Effector memory CD8-positive, alpha-beta T cell (primary cell): Measurements from ENCODE around the gene NDEL1.

ENCODE experiments used
- ATAC-seq: fragments of 150-1000 bp; cut with Tn5 transposase; replicated peaks from 2 replicates; pipeline ENCODE4 v1.10.0; 2021; ENCODE audit warnings: mild to moderate bottlenecking, moderate library complexity
- DNase-seq, 3 experiments: peaks; one replicate each; pipeline ENCODE4 v3.0.0; 2021
- H3K27ac Mint-ChIP-seq, 2 donors: one replicate each; pipeline ENCODE4 v1.8.0; 2022; ENCODE audit warnings: mild to moderate bottlenecking in 2 of 2, mixed read lengths in 2 of 2, moderate library complexity in 2 of 2
- H3K27me3 Mint-ChIP-seq, 2 donors: one replicate each; pipeline ENCODE4 v1.8.0; 2022; ENCODE audit warnings: mixed read lengths in 2 of 2
- H3K36me3 Mint-ChIP-seq: one replicate; pipeline ENCODE4 v1.8.0; 2022; ENCODE audit warnings: mild to moderate bottlenecking, moderate library complexity, mixed read lengths; ENCODE audit not compliant: insufficient read depth
- H3K4me1 Mint-ChIP-seq, 2 donors: one replicate each; pipeline ENCODE4 v1.8.0; 2022; ENCODE audit warnings: low read depth in 2 of 2, mixed read lengths in 2 of 2
- H3K4me3 Mint-ChIP-seq, 2 donors: one replicate each; pipeline ENCODE4 v1.8.0; 2022; ENCODE audit warnings: mild to moderate bottlenecking in 2 of 2, mixed read lengths in 2 of 2, moderate library complexity in 2 of 2
- H3K9me3 Mint-ChIP-seq, 2 donors: one replicate each; pipeline ENCODE4 v1.8.0; 2022; ENCODE audit warnings: mixed read lengths in 2 of 2

The NDEL1 gene

DNA sequence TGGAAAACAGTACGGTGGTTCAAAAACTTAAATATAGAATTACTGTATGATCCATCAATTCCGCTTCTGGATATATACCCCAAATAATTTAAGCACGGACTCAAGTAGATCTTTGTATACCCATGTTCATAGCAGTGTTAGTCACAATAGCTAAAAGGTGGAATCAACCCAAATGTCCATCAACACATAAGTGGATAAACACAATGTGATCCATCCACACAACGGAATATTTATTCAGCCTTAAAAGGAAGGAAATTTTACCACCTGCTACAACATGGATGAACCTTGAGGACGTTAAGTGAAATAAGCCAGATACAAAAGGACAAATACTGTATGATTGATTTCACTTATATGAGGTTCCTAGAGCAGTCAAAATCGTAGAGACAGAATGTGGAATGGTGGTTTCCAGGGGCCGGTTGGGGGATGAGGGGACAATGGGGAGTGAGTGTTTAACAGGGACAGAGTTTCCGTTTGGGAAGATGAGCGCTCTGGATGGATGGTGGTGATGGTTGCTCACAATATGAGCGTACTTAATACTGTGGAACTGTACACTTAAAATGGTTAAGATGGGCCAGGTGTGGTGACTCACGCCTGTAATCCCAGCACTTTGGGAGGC is 32.7 kb upstream of the NDEL1 start:
- H3K4me3 Mint-ChIP-seq: no peak overlapping the region
- no peak overlapping the region for H3K27ac Mint-ChIP-seq
- no peaks in the 10 kb centered on the region for H3K9me3 Mint-ChIP-seq

GRCh38 chr17:8405499-8406016 is 30.1 kb upstream of the NDEL1 start:
- peaks cover 0 to 4% of the 10 kb centered on the region in 2 donors for H3K4me1 Mint-ChIP-seq
- ATAC-seq (no peak), DNase-seq (no peak)
- peaks cover 6% of the 10 kb centered on the region for H3K36me3 Mint-ChIP-seq
- no peak overlapping the region for H3K27ac Mint-ChIP-seq
- no peaks in the 10 kb centered on the region for H3K9me3 Mint-ChIP-seq
- H3K4me3 Mint-ChIP-seq: no peak overlapping the region
- peaks cover 31 to 53% of the 10 kb centered on the region in 2 donors for H3K27me3 Mint-ChIP-seq

More for the DNA sequence above, 32.7 kb upstream of the NDEL1 start:
- peaks cover 6% of the 10 kb centered on the region for H3K36me3 Mint-ChIP-seq
- ATAC-seq (no peak), DNase-seq (no peak)
- H3K4me1 Mint-ChIP-seq: no peaks in the 10 kb centered on the region
- peaks cover 32 to 56% of the 10 kb centered on the region in 2 donors for H3K27me3 Mint-ChIP-seq

DNA sequence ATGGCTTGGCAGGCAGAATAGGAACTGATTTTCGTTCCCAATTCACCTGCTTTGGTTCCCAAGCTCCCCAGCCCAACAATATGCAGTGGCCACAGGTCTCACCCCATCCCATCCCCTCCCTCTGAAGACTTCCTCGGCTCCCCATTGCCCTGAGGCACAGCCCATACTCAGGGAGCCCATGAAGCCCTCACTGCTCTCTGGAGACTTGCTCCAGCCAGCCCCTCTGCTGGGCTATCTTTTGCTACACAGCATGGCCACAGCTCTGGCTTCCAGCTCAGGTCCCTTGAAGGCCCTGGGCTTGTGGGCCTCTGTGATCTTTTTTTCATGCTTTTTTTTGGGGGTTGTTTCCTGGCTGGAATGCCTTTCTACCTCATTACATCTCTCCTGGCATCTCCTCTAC is 29.5 kb upstream of the NDEL1 start:
- peaks cover 25 to 50% of the 10 kb centered on the region in 2 donors for H3K27me3 Mint-ChIP-seq
- no peaks in the 10 kb centered on the region for H3K9me3 Mint-ChIP-seq
- ATAC-seq (no peak), DNase-seq (no peak)
- H3K4me3 Mint-ChIP-seq: no peak overlapping the region
- H3K4me1 Mint-ChIP-seq: peaks cover 0 to 4% of the 10 kb centered on the region in 2 donors
- peaks cover 6% of the 10 kb centered on the region for H3K36me3 Mint-ChIP-seq
- H3K27ac Mint-ChIP-seq: no peak overlapping the region

DNA sequence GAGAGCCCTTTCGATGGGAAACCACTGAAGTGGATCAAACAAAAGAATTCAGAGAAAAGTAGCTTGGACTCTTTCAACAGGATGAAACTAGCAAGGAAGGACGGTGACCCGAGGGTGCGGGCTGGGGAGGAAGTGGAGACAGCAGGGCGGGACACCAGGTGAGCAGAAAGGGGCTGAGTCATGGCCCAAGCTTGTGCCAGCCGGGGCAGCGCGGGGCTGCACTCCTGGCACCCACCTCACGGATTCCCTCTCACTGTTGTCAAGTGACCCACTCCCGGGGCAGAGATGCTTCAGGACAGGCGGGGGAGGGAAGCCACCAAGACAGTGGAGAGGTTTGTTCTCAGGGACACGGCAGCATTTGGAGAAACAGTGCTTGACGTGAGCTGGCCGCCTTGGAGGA is 27.3 kb upstream of the NDEL1 start:
- Mint-ChIP-seq H3K36me3 (peaks cover 6% of the 10 kb centered on the region), H3K4me3 (no peak overlapping the region), H3K27me3 (peaks cover 7 to 34% of the 10 kb centered on the region in 2 donors), H3K9me3 (no peaks in the 10 kb centered on the region), H3K27ac (peak overlapping the region in 1 of 2 donors; percentile 35), H3K4me1 (peaks cover 0 to 10% of the 10 kb centered on the region in 2 donors)
- ATAC-seq (no peak), DNase-seq (no peak)

- H3K36me3 Mint-ChIP-seq: peaks cover 6% of the 10 kb centered on the region
- peak; percentile 72 to 80 (median 73) for DNase-seq
- H3K4me1 Mint-ChIP-seq: peaks cover 0 to 10% of the 10 kb centered on the region in 2 donors
- no peak overlapping the region for H3K4me3 Mint-ChIP-seq
- H3K27ac Mint-ChIP-seq: no peak overlapping the region
- peaks cover 6 to 21% of the 10 kb centered on the region in 2 donors for H3K27me3 Mint-ChIP-seq
- no peaks in the 10 kb centered on the region for H3K9me3 Mint-ChIP-seq
- peak; percentile 79 for ATAC-seq
These were observed 25.5 kb upstream of the NDEL1 start for GRCh38 chr17:8409966-8410882.

DNA sequence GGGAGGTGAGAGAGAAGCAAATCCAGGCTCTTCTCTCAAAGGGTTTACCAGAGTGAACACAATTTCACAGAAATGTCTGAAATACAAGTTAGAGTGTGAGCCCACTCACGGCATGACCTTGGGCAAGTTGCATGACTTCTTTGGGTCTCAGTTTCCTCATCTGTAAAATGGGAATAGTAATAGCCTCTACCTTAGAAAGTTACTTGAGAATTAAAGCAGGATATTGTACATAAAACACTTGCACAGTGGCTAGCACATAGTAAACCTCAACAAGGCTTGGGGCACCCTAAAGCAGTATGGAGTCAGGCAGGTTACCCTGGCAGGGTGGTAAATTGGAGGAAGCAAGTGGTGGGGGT is 24.8 kb upstream of the NDEL1 start:
- Mint-ChIP-seq H3K27ac (no peak overlapping the region), H3K4me3 (no peak overlapping the region), H3K27me3 (peaks cover 8 to 20% of the 10 kb centered on the region in 2 donors), H3K4me1 (peaks cover 0 to 10% of the 10 kb centered on the region in 2 donors), H3K36me3 (peaks cover 6% of the 10 kb centered on the region), H3K9me3 (no peaks in the 10 kb centered on the region)
- no peak for ATAC-seq
- DNase-seq: no peak

GRCh38 chr17:8412089-8412488 is 23.6 kb upstream of the NDEL1 start:
- no peaks in the 10 kb centered on the region for H3K36me3 Mint-ChIP-seq
- H3K27me3 Mint-ChIP-seq: peaks cover 20 to 30% of the 10 kb centered on the region in 2 donors
- ATAC-seq (no peak), DNase-seq (no peak)
- H3K4me1 Mint-ChIP-seq: peaks cover 0 to 10% of the 10 kb centered on the region in 2 donors
- H3K9me3 Mint-ChIP-seq: no peaks in the 10 kb centered on the region
- no peak overlapping the region for H3K27ac Mint-ChIP-seq
- no peak overlapping the region for H3K4me3 Mint-ChIP-seq

GRCh38 chr17:8413328-8413727 is 22.4 kb upstream of the NDEL1 start:
- Mint-ChIP-seq H3K4me1 (peaks cover 0 to 9% of the 10 kb centered on the region in 2 donors), H3K27ac (no peak overlapping the region), H3K27me3 (peaks cover 29 to 36% of the 10 kb centered on the region in 2 donors), H3K36me3 (no peaks in the 10 kb centered on the region), H3K9me3 (no peaks in the 10 kb centered on the region), H3K4me3 (no peak overlapping the region)
- ATAC-seq (peak; percentile 73), DNase-seq (no peak)

- no peak for ATAC-seq
- DNase-seq: no peak
- H3K27me3 Mint-ChIP-seq: peaks cover 33 to 38% of the 10 kb centered on the region in 2 donors
- peaks cover 0 to 9% of the 10 kb centered on the region in 2 donors for H3K4me1 Mint-ChIP-seq
- no peaks in the 10 kb centered on the region for H3K9me3 Mint-ChIP-seq
- no peak overlapping the region for H3K27ac Mint-ChIP-seq
- H3K36me3 Mint-ChIP-seq: no peaks in the 10 kb centered on the region
- no peak overlapping the region for H3K4me3 Mint-ChIP-seq
These were observed 21.7 kb upstream of the NDEL1 start for GRCh38 chr17:8413938-8414337.

- DNase-seq (no peak), ATAC-seq (no peak)
- Mint-ChIP-seq H3K27me3 (peaks cover 60 to 67% of the 10 kb centered on the region in 2 donors), H3K9me3 (no peaks in the 10 kb centered on the region), H3K4me3 (no peak overlapping the region), H3K36me3 (no peaks in the 10 kb centered on the region), H3K27ac (no peak overlapping the region), H3K4me1 (peaks cover 0 to 5% of the 10 kb centered on the region in 2 donors)
These were observed 17.9 kb upstream of the NDEL1 start for GRCh38 chr17:8417806-8418205.

DNA sequence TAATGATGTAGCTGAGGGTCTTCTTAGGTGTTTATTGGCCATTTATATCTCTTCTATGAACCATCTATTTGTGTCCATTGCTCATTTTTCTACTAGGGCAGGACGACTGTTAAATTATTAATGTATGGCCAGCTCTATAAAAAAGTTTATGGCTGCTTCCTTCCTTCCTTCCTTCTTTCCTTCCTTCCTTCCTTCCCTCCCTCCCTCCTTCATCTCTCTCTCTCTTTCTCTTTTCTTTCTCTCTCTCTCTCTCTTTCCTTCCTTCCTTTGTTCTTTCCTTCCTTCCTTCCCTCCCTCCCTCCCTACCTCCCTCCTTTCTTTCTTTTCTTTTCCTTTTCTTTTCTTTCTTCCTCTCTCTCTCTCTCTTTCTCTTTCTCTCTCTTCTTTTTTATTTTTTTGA is 17.2 kb upstream of the NDEL1 start:
- H3K36me3 Mint-ChIP-seq: no peaks in the 10 kb centered on the region
- DNase-seq (no peak), ATAC-seq (no peak)
- no peaks in the 10 kb centered on the region for H3K9me3 Mint-ChIP-seq
- H3K27ac Mint-ChIP-seq: no peak overlapping the region
- H3K27me3 Mint-ChIP-seq: peaks cover 67 to 74% of the 10 kb centered on the region in 2 donors
- no peak overlapping the region for H3K4me3 Mint-ChIP-seq
- no peaks in the 10 kb centered on the region for H3K4me1 Mint-ChIP-seq

- H3K4me3 Mint-ChIP-seq: no peak overlapping the region
- no peaks in the 10 kb centered on the region for H3K9me3 Mint-ChIP-seq
- DNase-seq (no peak), ATAC-seq (no peak)
- H3K27me3 Mint-ChIP-seq: peaks cover 68 to 82% of the 10 kb centered on the region in 2 donors
- no peaks in the 10 kb centered on the region for H3K36me3 Mint-ChIP-seq
- H3K4me1 Mint-ChIP-seq: no peaks in the 10 kb centered on the region
- no peak overlapping the region for H3K27ac Mint-ChIP-seq
These were observed 16.4 kb upstream of the NDEL1 start for GRCh38 chr17:8419305-8419704.

DNA sequence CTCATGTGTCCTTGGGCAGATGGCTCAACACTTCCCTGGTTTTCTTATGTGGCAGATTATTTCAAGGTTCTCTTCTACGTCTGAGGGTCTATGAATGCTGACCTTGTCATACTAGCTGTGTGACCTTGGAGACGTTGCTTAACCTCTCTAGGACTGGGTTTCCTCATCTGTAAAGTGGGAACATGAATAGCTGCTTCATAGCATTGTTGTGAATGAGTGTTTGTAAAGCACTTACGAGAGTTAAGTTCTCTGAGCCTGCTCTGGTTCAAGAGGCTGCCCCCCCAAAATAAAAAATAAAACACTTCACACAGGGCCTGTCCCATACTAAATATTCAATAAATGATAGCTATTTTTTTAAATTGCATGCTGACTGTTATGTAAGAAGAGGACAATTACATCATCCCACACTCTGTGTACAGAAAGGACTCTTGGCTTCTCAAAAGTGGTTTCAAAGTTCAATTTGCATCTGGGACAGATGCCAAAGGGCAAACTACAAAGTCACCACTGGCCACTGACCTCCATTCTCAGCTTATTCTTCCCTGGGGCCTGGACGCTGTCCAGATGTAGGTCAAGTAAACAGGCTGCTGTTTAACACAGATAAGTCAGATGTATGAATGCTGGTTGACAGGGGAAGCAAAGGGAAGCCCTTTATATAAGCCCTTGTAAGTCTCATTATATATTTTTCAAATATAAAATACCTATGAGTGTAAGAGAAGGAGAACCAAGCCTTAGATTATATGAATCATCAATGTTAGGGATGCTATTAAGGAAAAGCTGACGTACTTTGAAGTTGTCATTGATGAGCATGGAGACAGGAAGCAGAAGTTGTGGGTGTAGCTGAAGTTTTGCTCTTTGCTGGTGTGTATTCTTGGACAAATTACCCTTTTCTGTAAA is 15.4 kb upstream of the NDEL1 start:
- ATAC-seq (no peak), DNase-seq (no peak)
- Mint-ChIP-seq H3K4me1 (no peaks in the 10 kb centered on the region), H3K36me3 (no peaks in the 10 kb centered on the region), H3K27me3 (peaks cover 74 to 92% of the 10 kb centered on the region in 2 donors), H3K4me3 (no peak overlapping the region), H3K9me3 (no peaks in the 10 kb centered on the region), H3K27ac (no peak overlapping the region)
